ENCODE measurements around the gene REC8. TPM values are rescaled to one million over a fixed set of nuclear protein-coding genes. Genes with fewer than 3 reads are reported as not detected.

REC8 gene
- total and polyA plus RNA-seq, 2 of the 13 experiments (the other 11 are each of a cell fraction or from before 2014, with no cell fraction given), result 3.4 to 14.7 TPM

DNA sequence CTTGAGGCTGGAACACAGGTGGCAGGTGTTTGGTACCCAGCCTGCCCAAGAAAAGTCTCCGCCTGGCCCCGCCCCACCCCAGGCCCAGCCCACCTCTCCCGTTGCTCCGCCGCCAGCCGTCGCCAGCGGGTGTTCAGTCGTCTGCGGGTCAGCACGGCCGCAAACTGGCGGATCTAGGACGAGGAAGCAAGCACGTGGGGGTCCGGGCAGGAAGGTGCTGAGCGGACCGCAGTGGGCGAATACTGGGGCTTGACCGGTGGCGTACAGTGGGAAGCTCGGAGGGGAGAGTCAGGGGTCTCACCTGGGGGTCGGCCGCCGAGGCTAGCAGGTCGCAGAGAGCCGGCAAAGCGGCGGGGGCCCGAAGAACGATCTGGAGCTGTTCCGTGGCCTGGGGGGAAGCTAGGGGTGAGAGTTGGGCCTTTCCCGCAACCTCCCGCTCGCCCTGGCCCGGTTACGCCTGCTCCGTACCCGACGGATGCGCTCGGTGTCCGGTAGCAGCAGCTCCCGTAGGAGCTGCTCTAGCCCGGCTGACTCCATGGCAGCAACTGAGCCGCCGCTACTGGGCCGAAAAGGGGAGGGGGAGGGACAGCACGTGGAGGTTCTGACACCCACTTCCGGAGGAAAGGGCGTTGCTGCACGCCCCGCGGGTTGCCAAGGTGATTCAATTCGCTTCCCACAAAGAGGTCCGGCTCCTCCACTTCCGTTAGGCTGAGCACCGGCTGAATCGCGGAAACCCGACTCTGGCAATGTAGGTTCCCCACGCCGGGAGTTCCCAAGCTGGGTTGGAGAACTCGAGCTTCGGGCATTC lies 16.6 kb downstream of the REC8 start, which contains the start of gene IPO4 (continued):
- TF ChIP-seq, protein P1, sequence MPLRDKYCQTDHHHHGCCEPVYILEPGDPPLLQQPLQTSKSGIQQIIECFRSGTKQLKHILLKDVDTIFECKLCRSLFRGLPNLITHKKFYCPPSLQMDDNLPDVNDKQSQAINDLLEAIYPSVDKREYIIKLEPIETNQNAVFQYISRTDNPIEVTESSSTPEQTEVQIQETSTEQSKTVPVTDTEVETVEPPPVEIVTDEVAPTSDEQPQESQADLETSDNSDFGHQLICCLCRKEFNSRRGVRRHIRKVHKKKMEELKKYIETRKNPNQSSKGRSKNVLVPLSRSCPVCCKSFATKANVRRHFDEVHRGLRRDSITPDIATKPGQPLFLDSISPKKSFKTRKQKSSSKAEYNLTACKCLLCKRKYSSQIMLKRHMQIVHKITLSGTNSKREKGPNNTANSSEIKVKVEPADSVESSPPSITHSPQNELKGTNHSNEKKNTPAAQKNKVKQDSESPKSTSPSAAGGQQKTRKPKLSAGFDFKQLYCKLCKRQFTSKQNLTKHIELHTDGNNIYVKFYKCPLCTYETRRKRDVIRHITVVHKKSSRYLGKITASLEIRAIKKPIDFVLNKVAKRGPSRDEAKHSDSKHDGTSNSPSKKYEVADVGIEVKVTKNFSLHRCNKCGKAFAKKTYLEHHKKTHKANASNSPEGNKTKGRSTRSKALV (CRISPR knock-in tag; IDR thresholded peaks at IDR 0.05), result peak; percentile 97
- TF ChIP-seq HDAC2 (CRISPR knock-in tag; IDR thresholded peaks at IDR 0.05), result peak; percentile 98
- TF ChIP-seq TBL1XR1 (IDR thresholded peaks at IDR 0.05; ENCODE audit: borderline replicate concordance, low read length, partially characterized antibody), result peak; percentile 96
- TF ChIP-seq MED1 (CRISPR knock-in tag; IDR thresholded peaks at IDR 0.05), result peak; percentile 97
- no peak for TF ChIP-seq RBAK (CRISPR knock-in tag; IDR thresholded peaks at IDR 0.05)
- peak; percentile 89; the same call in 1 of the 2 replicates for TF ChIP-seq ZNF572 (CRISPR knock-in tag; IDR thresholded peaks at IDR 0.05)
- TF ChIP-seq KAT8 (CRISPR knock-in tag; IDR thresholded peaks at IDR 0.05), result peak; percentile 100
- TF ChIP-seq HDAC1 (CRISPR knock-in tag; IDR thresholded peaks at IDR 0.05), result no peak
- peak; percentile 97 for TF ChIP-seq TAF1 (CRISPR knock-in tag; IDR thresholded peaks at IDR 0.05)
- no peak for TF ChIP-seq TRIM24 (CRISPR knock-in tag; IDR thresholded peaks at IDR 0.05)
- peak; percentile 18; the same call in 1 of the 2 replicates for TF ChIP-seq NCOA5 (CRISPR knock-in tag; IDR thresholded peaks at IDR 0.05)
- no peak for TF ChIP-seq ARNT (IDR thresholded peaks at IDR 0.05)
- TF ChIP-seq, protein P2, sequence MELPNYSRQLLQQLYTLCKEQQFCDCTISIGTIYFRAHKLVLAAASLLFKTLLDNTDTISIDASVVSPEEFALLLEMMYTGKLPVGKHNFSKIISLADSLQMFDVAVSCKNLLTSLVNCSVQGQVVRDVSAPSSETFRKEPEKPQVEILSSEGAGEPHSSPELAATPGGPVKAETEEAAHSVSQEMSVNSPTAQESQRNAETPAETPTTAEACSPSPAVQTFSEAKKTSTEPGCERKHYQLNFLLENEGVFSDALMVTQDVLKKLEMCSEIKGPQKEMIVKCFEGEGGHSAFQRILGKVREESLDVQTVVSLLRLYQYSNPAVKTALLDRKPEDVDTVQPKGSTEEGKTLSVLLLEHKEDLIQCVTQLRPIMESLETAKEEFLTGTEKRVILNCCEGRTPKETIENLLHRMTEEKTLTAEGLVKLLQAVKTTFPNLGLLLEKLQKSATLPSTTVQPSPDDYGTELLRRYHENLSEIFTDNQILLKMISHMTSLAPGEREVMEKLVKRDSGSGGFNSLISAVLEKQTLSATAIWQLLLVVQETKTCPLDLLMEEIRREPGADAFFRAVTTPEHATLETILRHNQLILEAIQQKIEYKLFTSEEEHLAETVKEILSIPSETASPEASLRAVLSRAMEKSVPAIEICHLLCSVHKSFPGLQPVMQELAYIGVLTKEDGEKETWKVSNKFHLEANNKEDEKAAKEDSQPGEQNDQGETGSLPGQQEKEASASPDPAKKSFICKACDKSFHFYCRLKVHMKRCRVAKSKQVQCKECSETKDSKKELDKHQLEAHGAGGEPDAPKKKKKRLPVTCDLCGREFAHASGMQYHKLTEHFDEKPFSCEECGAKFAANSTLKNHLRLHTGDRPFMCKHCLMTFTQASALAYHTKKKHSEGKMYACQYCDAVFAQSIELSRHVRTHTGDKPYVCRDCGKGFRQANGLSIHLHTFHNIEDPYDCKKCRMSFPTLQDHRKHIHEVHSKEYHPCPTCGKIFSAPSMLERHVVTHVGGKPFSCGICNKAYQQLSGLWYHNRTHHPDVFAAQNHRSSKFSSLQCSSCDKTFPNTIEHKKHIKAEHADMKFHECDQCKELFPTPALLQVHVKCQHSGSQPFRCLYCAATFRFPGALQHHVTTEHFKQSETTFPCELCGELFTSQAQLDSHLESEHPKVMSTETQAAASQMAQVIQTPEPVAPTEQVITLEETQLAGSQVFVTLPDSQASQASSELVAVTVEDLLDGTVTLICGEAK (IDR thresholded peaks at IDR 0.05), result peak; percentile 99
- TF ChIP-seq, protein P2 (CRISPR knock-in tag; IDR thresholded peaks at IDR 0.05), result peak; percentile 96
- TF ChIP-seq KDM4B (CRISPR knock-in tag; IDR thresholded peaks at IDR 0.05), result peak; percentile 99
- peak; percentile 88 for TF ChIP-seq HNF4G (IDR thresholded peaks at IDR 0.05; ENCODE audit: borderline replicate concordance, low read depth, low read length)
- TF ChIP-seq HNF4G (CRISPR knock-in tag; IDR thresholded peaks at IDR 0.05; ENCODE audit: borderline replicate concordance, low read depth), result peak; percentile 75
- TF ChIP-seq ZSCAN22 (CRISPR knock-in tag; IDR thresholded peaks at IDR 0.05), result no peak
- TF ChIP-seq SNAPC2 (CRISPR knock-in tag; IDR thresholded peaks at IDR 0.05), result peak; percentile 99
- no peak; the same call in 1 of the 2 replicates for TF ChIP-seq ELF4 (CRISPR knock-in tag; IDR thresholded peaks at IDR 0.05; ENCODE audit: borderline replicate concordance)
- TF ChIP-seq ZNF703 (CRISPR knock-in tag; IDR thresholded peaks at IDR 0.05; ENCODE audit: borderline replicate concordance), result no peak

Measured in HepG2 (cell line).